Endothelial cell of umbilical vein (primary cell): ENCODE measurements around the gene CDKN1A. TPM values are rescaled to one million over a fixed set of nuclear protein-coding genes. Genes with fewer than 3 reads are reported as not detected.

Experiments
- BruUV-seq: library from RNA; stranded (reverse); fragments of 400-500 nt; replicated peaks from 2 replicates; lab custom pipeline; 2021; lab: Mats Ljungman, UMichigan
- CTCF ChIA-PET: fragments of 300-600, 350-600 bp; sonication (Branson Sonifier 250); formaldehyde crosslinking; loops from one replicate; lab custom pipeline; 2021; ENCODE audit warnings: antibody characterized with exemption, inconsistent platforms; lab: Charles Lee
- POLR2A ChIA-PET: fragments of 300-600, 350-600 bp; sonication (Branson Sonifier 250); formaldehyde crosslinking; loops from one replicate; lab custom pipeline; 2021; ENCODE audit warnings: antibody characterized with exemption, inconsistent platforms; lab: Charles Lee
- DNase-seq: peaks from one replicate; pipeline ENCODE4 v3.0.0-alpha.2; 2011; ENCODE audit warnings: low read depth, low spot score
- FAIRE-seq: peaks from 2 replicates; lab custom pipeline; 2011; peaks lifted over from hg19 to GRCh38; lab: Jason Lieb, UNC
- H2AFZ ChIP-seq: 2 replicates; pipeline ENCODE4 v1.6.0; 2012; ENCODE audit warnings: low read depth, low read length, control low read depth, inconsistent platforms
- H3K27ac ChIP-seq: 2 replicates; pipeline ENCODE4 v1.5.1; 2011; ENCODE audit warnings: low read depth, mild to moderate bottlenecking, control low read depth, low read length, moderate library complexity; ENCODE audit not compliant: insufficient read depth
- H3K27me3 ChIP-seq, 2 experiments: 2 replicates each; pipeline versions ENCODE4 v1.6.0 to v1.6.1; 2011; ENCODE audit warnings: low read length in 2 of 2, mixed read lengths in 1 of 2; ENCODE audit not compliant: control insufficient read depth in 2 of 2, insufficient read depth in 2 of 2
- H3K36me3 ChIP-seq, 2 experiments: 2 replicates in 1 of 2; 3 replicates in 1 of 2; pipeline ENCODE4 v1.5.1; 2011; ENCODE audit warnings: low read length in 2 of 2, mild to moderate bottlenecking in 1 of 2, moderate library complexity in 1 of 2; ENCODE audit not compliant: control insufficient read depth in 2 of 2, insufficient read depth in 2 of 2; ENCODE audit errors: extremely low read depth in 1 of 2
- H3K4me1 ChIP-seq: 3 replicates; pipeline ENCODE4 v1.5.1; 2011; ENCODE audit warnings: mild to moderate bottlenecking, low read length; ENCODE audit not compliant: control insufficient read depth, insufficient read depth; ENCODE audit errors: extremely low read depth
- H3K4me2 ChIP-seq: 2 replicates; pipeline ENCODE4 v1.6.1; 2011; ENCODE audit warnings: low read length, control low read depth, mixed read lengths; ENCODE audit not compliant: insufficient read depth
- H3K4me3 ChIP-seq, 3 experiments: fragments of 200-600 bp in 1 of 3; sonication (generic), shearing (Covaris generic) in 1 of 3; replicated peaks in 1 of 3; 2 replicates each; pipeline ENCODE4 v1.5.1; 2011 to 2016; ENCODE audit warnings: control low read depth in 3 of 3, low read length in 3 of 3, mild to moderate bottlenecking in 2 of 3, inconsistent platforms in 1 of 3, low read depth in 1 of 3, moderate library complexity in 1 of 3; ENCODE audit not compliant: insufficient read depth in 1 of 3
- H3K79me2 ChIP-seq: 2 replicates; pipeline ENCODE4 v1.6.0; 2012; ENCODE audit warnings: low read length, inconsistent platforms; ENCODE audit not compliant: control insufficient read depth, insufficient read depth
- H3K9ac ChIP-seq: replicated peaks from 2 replicates; pipeline ENCODE3; 2011; ENCODE audit warnings: low read length, control low read depth; ENCODE audit not compliant: insufficient read depth; ENCODE audit errors: extremely low read depth
- H3K9me1 ChIP-seq: replicated peaks from 3 replicates; pipeline ENCODE4 v1.6.0; 2011; ENCODE audit warnings: mild to moderate bottlenecking, low read length; ENCODE audit not compliant: control insufficient read depth, insufficient read depth; ENCODE audit errors: extremely low read depth
- H3K9me3 ChIP-seq: replicated peaks from 2 replicates; pipeline ENCODE4 v1.5.1; 2012; ENCODE audit warnings: low read length, inconsistent platforms; ENCODE audit not compliant: control insufficient read depth, insufficient read depth
- H4K20me1 ChIP-seq: replicated peaks from 2 replicates; pipeline ENCODE3; 2011; ENCODE audit warnings: mild to moderate bottlenecking, low read length; ENCODE audit not compliant: control insufficient read depth, insufficient read depth; ENCODE audit errors: extremely low read depth
- EZH2 ChIP-seq: IDR thresholded peaks from 2 replicates; pipeline ENCODE4 v1.6.1; 2012; ENCODE audit warnings: borderline replicate concordance, low read depth, mild to moderate bottlenecking, moderate library complexity, low read length, inconsistent platforms; ENCODE audit not compliant: severe bottlenecking
- FOS ChIP-seq: IDR thresholded peaks from 2 replicates; pipeline ENCODE4 v1.6.1; 2011; ENCODE audit warnings: mild to moderate bottlenecking, low read length, moderate library complexity, borderline replicate concordance; ENCODE audit not compliant: insufficient read depth
- GATA2 ChIP-seq: IDR thresholded peaks from 2 replicates; pipeline ENCODE4 v1.7.0; 2011; ENCODE audit warnings: low read depth, mild to moderate bottlenecking, moderate library complexity, mixed read lengths, low read length; ENCODE audit not compliant: insufficient read length, insufficient read depth
- JUN ChIP-seq: IDR thresholded peaks from 2 replicates; pipeline ENCODE4 v1.6.1; 2011; ENCODE audit warnings: borderline replicate concordance, low read depth; ENCODE audit not compliant: insufficient read length, insufficient read depth
- MYC ChIP-seq: IDR thresholded peaks from one replicate; pipeline ENCODE4 v1.6.1; 2011; ENCODE audit warnings: mild to moderate bottlenecking, low read depth, low read length
- POLR2A ChIP-seq: IDR thresholded peaks from 2 replicates; pipeline ENCODE4 v1.6.1; 2012; ENCODE audit warnings: low read depth, mild to moderate bottlenecking, control low read depth, low read length
- POLR2AphosphoS5 ChIP-seq: IDR thresholded peaks from 2 replicates; pipeline ENCODE4 v1.6.1; 2012; ENCODE audit warnings: low read depth, mild to moderate bottlenecking, control low read depth, low read length, moderate library complexity; ENCODE audit not compliant: insufficient read depth
- dilution Hi-C: fragments of 300-500 bp; cut with MboI; formaldehyde crosslinking; loops from one replicate; pipeline ENCODE4 v1.15.0; 2019; ENCODE audit warnings: low sequenced_read_pairs; ENCODE audit not compliant: extremely low pct_ligation_motif_present
- intact Hi-C: fragments of 100-400 bp; cut with micrococcal nuclease; formaldehyde crosslinking; loops from one replicate; pipeline ENCODE4 v1.10.0; 2022
- polyA plus RNA-seq, 4 experiments: library from polyadenylated mRNA; depleted of rRNA in 3 of 4; stranded (reverse) in 3 of 4; unstranded in 1 of 4; fragments of >200 nt; gene quantifications; 2 replicates each; pipeline versions ENCODE4 v1.2.1 to v1.2.3, GENCODE V29; 2011 to 2012; ENCODE audit warnings: missing spikeins in 1 of 4
- total RNA-seq: library from RNA; stranded (reverse); gene quantifications from 2 replicates; pipeline ENCODE4 v1.2.3, GENCODE V29; 2021
- TF ChIP-seq, protein P1 (sequence below), 2 donors: IDR thresholded peaks; 1 replicate in 1 of 2; 2 replicates in 1 of 2; pipeline ENCODE4 v1.5.1; 2011; ENCODE audit warnings: low read length in 2 of 2, mild to moderate bottlenecking in 2 of 2, moderate library complexity in 2 of 2, control low read depth in 1 of 2, inconsistent platforms in 1 of 2, low read depth in 1 of 2; ENCODE audit not compliant: insufficient read depth in 1 of 2; ENCODE audit errors: extremely low read depth in 1 of 2
- TF ChIP-seq, protein P2 (sequence below): IDR thresholded peaks from 2 replicates; pipeline ENCODE4 v1.6.1; 2011; ENCODE audit not compliant: insufficient read depth, insufficient read length

CDKN1A gene
- total and polyA plus RNA-seq, 2 donors (not counting 3 experiments of a cell fraction or from before 2014, with no cell fraction given), result 170 to 238 TPM

DNA sequence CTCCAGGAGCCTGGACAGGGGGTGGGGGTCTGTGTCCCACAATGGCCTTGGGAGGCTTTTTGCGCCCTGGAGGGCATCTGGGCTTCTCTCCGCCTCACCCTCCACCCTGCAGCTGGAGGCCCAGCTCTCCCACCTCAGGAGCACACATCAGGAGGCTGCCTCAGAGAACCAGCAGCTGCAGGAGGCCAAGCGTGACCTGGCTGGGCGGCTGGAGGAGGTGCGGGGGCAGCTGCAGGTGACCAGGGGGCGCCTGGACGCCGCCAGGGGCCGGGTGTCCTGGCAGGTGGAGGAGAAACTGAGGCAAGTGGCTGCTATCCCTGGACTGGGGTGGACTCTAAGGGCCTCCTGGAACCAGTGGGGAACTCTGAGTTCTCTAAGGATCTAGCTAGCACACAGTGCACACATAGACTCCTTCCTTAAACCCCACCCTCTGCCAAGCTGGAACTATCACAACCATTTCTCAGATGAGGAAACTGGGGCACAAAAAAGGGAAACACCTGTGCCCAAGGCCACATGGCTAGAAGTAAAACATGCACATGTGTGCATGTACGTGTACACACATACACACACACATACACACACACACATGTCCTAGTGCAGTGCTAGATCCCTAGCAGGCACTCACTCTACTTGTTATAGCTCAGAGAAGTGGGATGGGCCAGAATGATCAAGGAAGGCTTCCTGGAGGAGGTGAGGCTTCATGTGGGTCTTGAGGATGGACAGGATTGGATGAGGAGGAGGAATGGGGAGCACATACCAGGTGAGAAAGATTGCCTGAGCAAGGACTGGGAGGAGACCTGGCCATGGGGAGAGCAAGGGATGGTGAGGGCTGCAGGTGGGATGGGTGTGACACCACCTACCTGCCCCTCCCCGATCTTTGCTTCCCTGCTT lies 42.0 kb downstream of the CDKN1A start:
- Histone ChIP-seq H3K36me3 (no peaks in the 10 kb centered on the region), H3K4me3 (no peak overlapping the region), H3K9me1 (no peaks in the 10 kb centered on the region), H3K4me1 (no peaks in the 10 kb centered on the region), H3K9me3 (no peaks in the 10 kb centered on the region), H4K20me1 (no peaks in the 10 kb centered on the region), H2AFZ (no peak overlapping the region), H3K27ac (no peak overlapping the region), H3K4me2 (no peak overlapping the region), H3K27me3 (no peaks in the 10 kb centered on the region), H3K79me2 (no peaks in the 10 kb centered on the region), H3K9ac (no peak overlapping the region)
- CTCF ChIA-PET, result interaction anchor here (0.7 to 2.8 kb wide), 6 partner anchors 9 to 105 kb away, joined by 3 to 9 read pairs (median 4); partner anchors contain the start of gene CDKN1A
- intact Hi-C loops, result no loop called here
- no TSS peak for BruUV-seq
- FAIRE-seq (no peak), DNase-seq (no peak)
- dilution Hi-C loops, result no loop called here
- POLR2A ChIA-PET, result no interaction called here
- no peak for TF ChIP-seq FOS

DNA sequence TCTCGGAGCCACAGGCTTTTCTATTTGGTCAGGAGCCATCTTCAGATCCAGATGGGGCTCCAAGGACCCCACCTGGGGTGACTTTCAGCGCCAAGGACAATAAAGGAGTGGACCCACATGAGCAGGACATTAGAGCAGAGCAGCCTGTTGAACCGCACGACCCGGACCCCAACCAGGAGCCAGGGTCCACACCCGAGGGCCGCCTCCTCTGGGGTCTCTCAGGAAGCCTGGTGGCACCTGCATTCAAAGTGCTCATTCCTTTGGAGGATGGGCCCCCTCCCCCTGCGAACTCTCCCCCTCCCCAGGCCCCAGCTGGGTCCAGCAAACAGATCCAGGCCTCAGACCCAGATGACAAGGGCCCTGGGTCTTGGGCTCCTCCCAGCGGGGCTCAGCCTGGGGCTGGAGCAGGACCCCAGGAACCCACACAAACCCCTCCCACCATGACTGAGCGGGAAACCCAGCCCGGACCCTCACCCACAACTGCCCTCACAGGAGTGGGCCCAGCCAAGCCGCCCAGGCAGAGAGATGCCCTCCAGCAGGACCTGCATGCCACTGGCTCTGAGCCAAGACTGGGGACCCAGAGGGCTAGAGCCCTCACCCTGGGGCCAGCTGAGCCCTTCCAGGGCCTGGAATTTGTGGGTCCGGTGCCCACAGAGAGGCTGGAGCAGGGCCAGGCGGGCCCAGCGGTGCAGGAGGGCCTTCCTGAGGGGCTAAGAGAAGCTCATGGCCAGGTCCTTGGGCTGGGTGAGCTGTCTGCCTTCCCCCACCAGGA lies 43.0 kb downstream of the CDKN1A start:
- Histone ChIP-seq H3K9ac (no peak overlapping the region), H3K4me3 (no peak overlapping the region), H3K36me3 (no peaks in the 10 kb centered on the region), H3K9me3 (no peaks in the 10 kb centered on the region), H3K9me1 (no peaks in the 10 kb centered on the region), H3K4me1 (no peaks in the 10 kb centered on the region), H3K79me2 (no peaks in the 10 kb centered on the region), H3K27me3 (no peaks in the 10 kb centered on the region), H2AFZ (no peak overlapping the region), H3K4me2 (no peak overlapping the region), H3K27ac (no peak overlapping the region), H4K20me1 (no peaks in the 10 kb centered on the region)
- FAIRE-seq (no peak), DNase-seq (no peak)
- dilution Hi-C loops, result no loop called here
- ChIA-PET POLR2A (no interaction called here), CTCF (interaction anchor here (1.2 to 5.9 kb wide), 5 partner anchors 10 to 106 kb away, joined by 4 to 79 read pairs (median 9); no protein-coding TSS in a partner anchor)
- intact Hi-C loops, result no loop called here
- no peak for TF ChIP-seq POLR2AphosphoS5
- no peak for TF ChIP-seq MYC
- no peak for TF ChIP-seq EZH2
- TF ChIP-seq, protein P1, sequence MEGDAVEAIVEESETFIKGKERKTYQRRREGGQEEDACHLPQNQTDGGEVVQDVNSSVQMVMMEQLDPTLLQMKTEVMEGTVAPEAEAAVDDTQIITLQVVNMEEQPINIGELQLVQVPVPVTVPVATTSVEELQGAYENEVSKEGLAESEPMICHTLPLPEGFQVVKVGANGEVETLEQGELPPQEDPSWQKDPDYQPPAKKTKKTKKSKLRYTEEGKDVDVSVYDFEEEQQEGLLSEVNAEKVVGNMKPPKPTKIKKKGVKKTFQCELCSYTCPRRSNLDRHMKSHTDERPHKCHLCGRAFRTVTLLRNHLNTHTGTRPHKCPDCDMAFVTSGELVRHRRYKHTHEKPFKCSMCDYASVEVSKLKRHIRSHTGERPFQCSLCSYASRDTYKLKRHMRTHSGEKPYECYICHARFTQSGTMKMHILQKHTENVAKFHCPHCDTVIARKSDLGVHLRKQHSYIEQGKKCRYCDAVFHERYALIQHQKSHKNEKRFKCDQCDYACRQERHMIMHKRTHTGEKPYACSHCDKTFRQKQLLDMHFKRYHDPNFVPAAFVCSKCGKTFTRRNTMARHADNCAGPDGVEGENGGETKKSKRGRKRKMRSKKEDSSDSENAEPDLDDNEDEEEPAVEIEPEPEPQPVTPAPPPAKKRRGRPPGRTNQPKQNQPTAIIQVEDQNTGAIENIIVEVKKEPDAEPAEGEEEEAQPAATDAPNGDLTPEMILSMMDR (IDR thresholded peaks at IDR 0.05; ENCODE audit: extremely low read depth in 1 of 2, insufficient read depth in 1 of 2, low read depth in 1 of 2, low read length in 2 of 2), result no peak
- no peak for TF ChIP-seq JUN
- TF ChIP-seq GATA2, result no peak
- no peak for TF ChIP-seq POLR2A
- TF ChIP-seq, protein P2, sequence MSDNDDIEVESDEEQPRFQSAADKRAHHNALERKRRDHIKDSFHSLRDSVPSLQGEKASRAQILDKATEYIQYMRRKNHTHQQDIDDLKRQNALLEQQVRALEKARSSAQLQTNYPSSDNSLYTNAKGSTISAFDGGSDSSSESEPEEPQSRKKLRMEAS, result no peak
- TF ChIP-seq FOS, result no peak
- BruUV-seq, result no TSS peak
